Measurements from ENCODE around the gene PTPRN2. TPM values are rescaled to one million over a fixed set of nuclear protein-coding genes. Genes with fewer than 3 reads are reported as not detected.

The PTPRN2 gene
- total RNA-seq, 1 experiment from 2014 or later: 2.1 TPM

DNA sequence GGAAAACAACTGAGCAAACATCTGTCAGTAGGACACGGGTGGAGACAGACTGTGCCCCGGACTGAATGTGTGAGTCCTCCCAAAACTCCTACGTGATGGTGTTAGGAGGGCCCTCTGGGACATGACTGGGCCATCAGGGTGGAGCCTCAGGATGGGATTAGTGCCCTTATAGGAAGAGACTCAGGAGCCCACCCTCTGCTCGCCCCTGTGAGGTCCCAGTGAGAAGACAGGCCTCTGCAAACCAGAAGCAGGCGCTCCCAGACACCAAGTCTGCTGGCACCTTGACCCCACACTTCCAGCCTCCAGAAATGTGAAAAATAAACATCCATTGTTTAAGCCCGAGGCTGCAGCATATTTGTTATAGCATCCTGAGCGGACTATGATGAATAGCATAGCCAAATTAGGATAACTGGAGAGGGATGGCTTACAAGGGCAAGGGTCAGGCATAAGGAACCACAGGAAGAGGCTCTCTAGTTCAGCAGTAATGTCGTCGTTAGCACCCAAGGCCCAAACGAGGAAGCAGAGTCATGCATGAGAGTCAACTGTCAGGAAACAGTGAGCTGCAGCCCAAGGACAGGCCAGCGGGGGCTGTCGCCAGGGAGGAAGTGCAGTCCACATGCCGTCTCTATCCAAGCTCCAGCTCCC is 50.6 kb downstream of the PTPRN2 start:
- TF ChIP-seq TCF7L2 (IDR thresholded peaks at IDR 0.05; ENCODE audit: borderline replicate concordance, extremely low read depth, insufficient read depth, insufficient read length) (no peak), FOSL1 (IDR thresholded peaks at IDR 0.05; ENCODE audit: low read depth) (no peak), ZFX (IDR thresholded peaks at IDR 0.05) (no peak), SIN3A (IDR thresholded peaks at IDR 0.05; ENCODE audit: low read depth) (no peak), SRF (IDR thresholded peaks at IDR 0.05; ENCODE audit: low read depth) (no peak), JUND (IDR thresholded peaks at IDR 0.05) (no peak), RAD21 (IDR thresholded peaks at IDR 0.05; ENCODE audit: low read depth) (no peak), POLR2AphosphoS5 (IDR thresholded peaks at IDR 0.05; ENCODE audit: low read depth, low read length) (no peak), EZH2 (IDR thresholded peaks at IDR 0.05) (no peak), ZNF274 (IDR thresholded peaks at IDR 0.05; ENCODE audit: low read depth, low read length) (no peak), EGR1 (IDR thresholded peaks at IDR 0.05; ENCODE audit: low read depth) (no peak), ELF1 (IDR thresholded peaks at IDR 0.05; ENCODE audit: borderline replicate concordance, low read depth) (no peak), YY1 (IDR thresholded peaks at IDR 0.05; ENCODE audit: extremely low read depth, insufficient replicate concordance, low read depth, low read length) (no peak), CEBPB (IDR thresholded peaks at IDR 0.05; ENCODE audit: low read depth) (no peak)
- TF ChIP-seq, protein P1, sequence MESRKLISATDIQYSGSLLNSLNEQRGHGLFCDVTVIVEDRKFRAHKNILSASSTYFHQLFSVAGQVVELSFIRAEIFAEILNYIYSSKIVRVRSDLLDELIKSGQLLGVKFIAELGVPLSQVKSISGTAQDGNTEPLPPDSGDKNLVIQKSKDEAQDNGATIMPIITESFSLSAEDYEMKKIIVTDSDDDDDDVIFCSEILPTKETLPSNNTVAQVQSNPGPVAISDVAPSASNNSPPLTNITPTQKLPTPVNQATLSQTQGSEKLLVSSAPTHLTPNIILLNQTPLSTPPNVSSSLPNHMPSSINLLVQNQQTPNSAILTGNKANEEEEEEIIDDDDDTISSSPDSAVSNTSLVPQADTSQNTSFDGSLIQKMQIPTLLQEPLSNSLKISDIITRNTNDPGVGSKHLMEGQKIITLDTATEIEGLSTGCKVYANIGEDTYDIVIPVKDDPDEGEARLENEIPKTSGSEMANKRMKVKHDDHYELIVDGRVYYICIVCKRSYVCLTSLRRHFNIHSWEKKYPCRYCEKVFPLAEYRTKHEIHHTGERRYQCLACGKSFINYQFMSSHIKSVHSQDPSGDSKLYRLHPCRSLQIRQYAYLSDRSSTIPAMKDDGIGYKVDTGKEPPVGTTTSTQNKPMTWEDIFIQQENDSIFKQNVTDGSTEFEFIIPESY (IDR thresholded peaks at IDR 0.05; ENCODE audit: extremely low read depth, insufficient replicate concordance, low read length): no peak
- TF ChIP-seq, protein P2, sequence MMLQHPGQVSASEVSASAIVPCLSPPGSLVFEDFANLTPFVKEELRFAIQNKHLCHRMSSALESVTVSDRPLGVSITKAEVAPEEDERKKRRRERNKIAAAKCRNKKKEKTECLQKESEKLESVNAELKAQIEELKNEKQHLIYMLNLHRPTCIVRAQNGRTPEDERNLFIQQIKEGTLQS (IDR thresholded peaks at IDR 0.05): no peak
- ChIA-PET CTCF (no interaction called here), RAD21 (ENCODE audit: low non-redundant PET in 1 of 2, low total read pairs in 2 of 2, uncharacterized antibody in 2 of 2, unreplicated experiment in 2 of 2) (no interaction called here), POLR2A (no interaction called here)
- no peak overlapping the region for H3K9ac ChIP-seq (ENCODE audit: low read length)
- intact Hi-C loops (cut with micrococcal nuclease): no loop called here
- no peaks in the 10 kb centered on the region for H3K9me3 ChIP-seq (ENCODE audit: control insufficient read depth in 1 of 2, insufficient read depth in 1 of 2, low read depth in 1 of 2, low read length in 2 of 2)
- H3K4me3 ChIP-seq (replicated peaks in 1 of 2; ENCODE audit: low read depth in 1 of 2, low read length in 2 of 2): no peak overlapping the region
- no peak overlapping the region for H3K4me2 ChIP-seq (ENCODE audit: low read length)
- no peaks in the 10 kb centered on the region for H3K79me2 ChIP-seq (ENCODE audit: insufficient read depth, low read length)
- ATAC-seq: no peak
- no peaks in the 10 kb centered on the region for H3K9me2 ChIP-seq (ENCODE audit: insufficient read depth)
- no peaks in the 10 kb centered on the region for H3K4me1 ChIP-seq (ENCODE audit: control insufficient read depth in 1 of 2, insufficient read depth in 2 of 2, low read length in 2 of 2)
- no peaks in the 10 kb centered on the region for H4K20me1 ChIP-seq (ENCODE audit: insufficient read depth)
- H3K36me3 ChIP-seq (ENCODE audit: control insufficient read depth in 1 of 2, insufficient read depth in 2 of 2, low read length in 2 of 2): no peaks in the 10 kb centered on the region
- BruUV-seq (replicated peaks): no TSS peak
- 0 out of 2 replicates have a peak, but pooled peaks cover 3% of the 10 kb centered on the region for H3K27me3 ChIP-seq (ENCODE audit: insufficient read depth, low read length)
- H2AFZ ChIP-seq (ENCODE audit: low read depth, low read length, poor library complexity, severe bottlenecking): no peak overlapping the region
- H3K27ac ChIP-seq (ENCODE audit: low read depth, low read length): no peak overlapping the region
- no peak for DNase-seq (ENCODE audit: low read depth, low spot score)
